ENCODE measurements around the gene TM4SF5.

DNA sequence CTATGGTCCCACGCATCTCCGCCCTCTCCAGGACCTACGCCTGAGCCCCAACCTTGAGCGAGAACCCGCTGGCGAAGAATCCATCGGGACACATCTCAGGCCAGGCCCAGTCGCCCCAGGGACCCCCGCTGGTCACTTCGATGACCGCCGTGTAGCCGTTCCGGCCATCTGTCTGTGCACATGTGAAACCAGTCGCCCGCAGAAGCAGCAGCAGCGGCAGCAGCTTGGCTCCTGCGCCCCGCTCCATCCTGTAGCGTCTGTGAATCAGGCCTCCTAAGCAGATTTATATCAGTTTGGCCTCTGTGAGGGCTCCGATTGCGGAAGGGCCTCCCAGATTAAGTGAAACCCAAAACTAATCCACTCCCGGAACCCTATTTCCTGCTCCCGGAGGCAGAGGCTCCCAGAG lies 14.4 kb downstream of the TM4SF5 start, which contains the start of gene VMO1:
- TF ChIP-seq MAX (IDR thresholded peaks at IDR 0.05) (no peak), EP300 (IDR thresholded peaks at IDR 0.05; ENCODE audit: borderline replicate concordance in 1 of 2, low read depth in 2 of 2, low read length in 2 of 2) (no peak), TAF1 (IDR thresholded peaks at IDR 0.05; ENCODE audit: low read depth, low read length) (no peak), POLR2AphosphoS5 (IDR thresholded peaks at IDR 0.05; ENCODE audit: low read depth, low read length) (no peak), EZH2 (IDR thresholded peaks at IDR 0.05; ENCODE audit: low read depth, low read length, severe bottlenecking) (no peak), CREB1 (IDR thresholded peaks at IDR 0.05) (no peak), POLR2A (IDR thresholded peaks at IDR 0.05; ENCODE audit: control extremely low read depth in 1 of 2, low read depth in 2 of 2, low read length in 2 of 2) (no peak), CEBPB (IDR thresholded peaks at IDR 0.05; ENCODE audit: low read depth, low read length) (no peak), SP1 (IDR thresholded peaks at IDR 0.05; ENCODE audit: low read depth, low read length) (no peak)
- TF ChIP-seq, protein P1, sequence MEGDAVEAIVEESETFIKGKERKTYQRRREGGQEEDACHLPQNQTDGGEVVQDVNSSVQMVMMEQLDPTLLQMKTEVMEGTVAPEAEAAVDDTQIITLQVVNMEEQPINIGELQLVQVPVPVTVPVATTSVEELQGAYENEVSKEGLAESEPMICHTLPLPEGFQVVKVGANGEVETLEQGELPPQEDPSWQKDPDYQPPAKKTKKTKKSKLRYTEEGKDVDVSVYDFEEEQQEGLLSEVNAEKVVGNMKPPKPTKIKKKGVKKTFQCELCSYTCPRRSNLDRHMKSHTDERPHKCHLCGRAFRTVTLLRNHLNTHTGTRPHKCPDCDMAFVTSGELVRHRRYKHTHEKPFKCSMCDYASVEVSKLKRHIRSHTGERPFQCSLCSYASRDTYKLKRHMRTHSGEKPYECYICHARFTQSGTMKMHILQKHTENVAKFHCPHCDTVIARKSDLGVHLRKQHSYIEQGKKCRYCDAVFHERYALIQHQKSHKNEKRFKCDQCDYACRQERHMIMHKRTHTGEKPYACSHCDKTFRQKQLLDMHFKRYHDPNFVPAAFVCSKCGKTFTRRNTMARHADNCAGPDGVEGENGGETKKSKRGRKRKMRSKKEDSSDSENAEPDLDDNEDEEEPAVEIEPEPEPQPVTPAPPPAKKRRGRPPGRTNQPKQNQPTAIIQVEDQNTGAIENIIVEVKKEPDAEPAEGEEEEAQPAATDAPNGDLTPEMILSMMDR (IDR thresholded peaks at IDR 0.05; ENCODE audit: control extremely low read depth in 1 of 3, insufficient read depth in 1 of 3, low read depth in 1 of 3, low read length in 3 of 3), result no peak
